ENCODE measurements around the gene ABCA8.
A peak's percentile ranks its signal among the peaks of the same experiment; 100 is the strongest.

ABCA8 gene

GRCh38 chr17:68868708-68869107 is 86.5 kb downstream of the ABCA8 start:
- no peak for DNase-seq

DNA sequence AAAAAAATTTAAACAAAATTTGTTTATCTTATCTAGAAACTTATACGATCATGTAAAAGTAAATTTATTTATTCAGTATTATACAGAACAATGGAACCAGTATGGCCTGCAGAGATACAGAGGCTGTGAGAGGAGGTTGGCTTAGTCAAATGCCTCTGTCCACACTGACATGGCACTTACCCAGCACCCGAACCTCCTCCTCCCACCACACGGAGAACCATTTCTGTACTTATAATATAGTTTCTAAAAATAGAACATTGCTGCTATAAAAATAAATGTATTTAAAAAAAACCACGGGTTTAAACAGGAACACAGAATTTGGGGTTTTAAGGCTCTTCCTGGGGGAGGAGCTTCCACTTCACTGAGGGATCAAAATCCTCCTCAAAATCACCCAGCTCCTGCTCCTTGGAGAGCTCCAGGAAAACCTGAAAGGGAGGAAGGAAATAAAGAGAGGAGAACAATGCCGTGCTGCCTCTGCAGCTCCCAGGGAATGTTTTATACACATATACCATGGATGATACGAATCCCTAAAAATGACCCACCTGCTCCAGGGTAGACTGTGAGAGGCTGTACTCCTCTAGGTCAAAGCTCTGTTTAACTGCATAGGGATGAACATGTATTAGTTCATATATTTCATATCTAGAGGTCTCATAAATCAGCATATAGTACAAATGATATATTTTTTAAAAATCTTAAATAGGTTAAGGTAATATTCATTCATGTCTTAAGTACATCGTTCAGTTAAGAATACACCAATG is 87.3 kb downstream of the ABCA8 start:
- DNase-seq: no peak

DNA sequence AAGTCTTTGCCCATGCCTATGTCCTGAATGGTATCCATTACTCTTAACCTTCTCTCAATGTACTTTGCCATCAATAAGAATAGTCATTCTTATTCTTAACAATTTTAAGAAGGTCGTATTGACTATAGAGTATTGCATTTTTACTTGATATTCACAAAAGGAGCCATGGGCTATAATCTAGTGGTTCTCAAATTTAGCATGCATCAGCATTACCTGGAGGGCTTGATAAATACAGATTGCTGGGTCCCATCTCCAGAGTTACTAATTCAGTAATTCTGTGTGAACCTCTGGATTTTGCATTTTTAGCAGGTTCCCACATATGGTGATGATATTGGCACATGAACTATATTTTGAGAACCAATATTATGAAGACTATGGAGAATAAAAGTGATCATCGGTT is 89.6 kb downstream of the ABCA8 start:
- no peak for DNase-seq

DNA sequence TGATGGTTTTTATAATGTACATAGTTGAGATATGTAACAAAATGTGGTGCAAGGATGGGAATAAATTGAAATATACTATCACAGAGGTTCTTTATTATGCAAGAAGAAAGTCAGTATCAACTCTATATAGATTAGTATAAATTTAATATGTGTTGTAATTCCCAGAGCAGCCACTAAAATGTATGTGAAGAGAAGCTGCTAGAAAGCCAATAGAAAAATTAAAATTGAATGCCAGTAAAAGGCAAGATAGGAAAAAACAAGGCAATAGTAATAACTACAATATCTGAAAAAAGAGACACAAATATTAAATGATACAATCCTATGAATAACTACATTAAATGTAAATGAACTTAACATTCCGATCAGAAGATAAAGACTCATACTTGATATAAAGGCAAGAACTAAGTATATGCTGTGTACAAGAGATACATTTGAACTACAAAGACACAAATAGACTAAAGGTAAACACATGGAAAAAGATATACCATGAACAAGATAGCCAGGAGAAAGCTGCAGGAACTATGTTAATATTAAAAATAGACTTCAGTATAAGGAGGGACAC is 92.0 kb downstream of the ABCA8 start:
- DNase-seq: no peak

GRCh38 chr17:68861602-68862001 is 93.6 kb downstream of the ABCA8 start:
- DNase-seq: peak; percentile 44

GRCh38 chr17:68860941-68861340 is 94.3 kb downstream of the ABCA8 start:
- DNase-seq: no peak

- DNase-seq: no peak
Observed at GRCh38 chr17:68854452-68854851, 100.7 kb downstream of the ABCA8 start.

DNA sequence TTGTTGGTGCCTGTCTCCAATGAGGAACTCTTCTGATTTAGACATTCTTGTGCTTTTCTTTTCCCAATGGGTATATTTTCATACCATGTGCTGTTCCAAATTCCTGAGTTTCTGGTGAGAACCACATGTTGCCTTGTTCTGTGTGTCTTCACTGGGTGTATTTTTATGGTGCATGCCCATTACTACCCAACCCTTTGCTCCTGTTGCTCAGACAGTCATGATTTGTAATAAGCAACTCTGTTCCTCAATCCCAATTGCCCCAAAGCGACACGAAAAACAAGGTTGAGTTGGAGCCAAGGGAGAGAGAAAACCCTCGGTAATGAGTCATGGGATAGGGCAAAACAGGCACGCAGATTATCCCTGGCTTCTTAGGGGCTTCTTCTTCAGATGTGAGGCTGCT is 101.8 kb downstream of the ABCA8 start:
- DNase-seq: no peak

DNA sequence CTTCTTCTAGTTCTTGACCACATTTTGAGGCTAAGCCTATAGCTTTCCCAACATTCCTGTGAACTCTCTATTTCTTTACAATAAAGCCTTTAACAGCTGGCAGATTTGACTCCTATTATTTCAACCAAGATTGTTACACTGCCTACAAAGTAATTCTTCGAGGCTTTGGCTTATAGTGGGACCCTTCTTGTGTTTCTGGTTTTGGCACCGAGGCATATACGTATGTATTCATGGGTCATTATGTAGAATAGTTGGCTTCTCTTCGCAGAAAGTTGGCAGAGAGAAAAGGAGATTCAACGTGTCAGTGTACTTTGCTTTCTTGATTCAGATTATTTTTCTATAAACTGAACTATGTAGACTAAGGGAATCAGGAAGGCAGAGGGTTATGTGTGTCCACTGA is 102.2 kb downstream of the ABCA8 start:
- no peak for DNase-seq

GRCh38 chr17:68851890-68852289 is 103.3 kb downstream of the ABCA8 start:
- no peak for DNase-seq

GRCh38 chr17:68850749-68851510 is 104.3 kb downstream of the ABCA8 start:
- DNase-seq: no peak

DNA sequence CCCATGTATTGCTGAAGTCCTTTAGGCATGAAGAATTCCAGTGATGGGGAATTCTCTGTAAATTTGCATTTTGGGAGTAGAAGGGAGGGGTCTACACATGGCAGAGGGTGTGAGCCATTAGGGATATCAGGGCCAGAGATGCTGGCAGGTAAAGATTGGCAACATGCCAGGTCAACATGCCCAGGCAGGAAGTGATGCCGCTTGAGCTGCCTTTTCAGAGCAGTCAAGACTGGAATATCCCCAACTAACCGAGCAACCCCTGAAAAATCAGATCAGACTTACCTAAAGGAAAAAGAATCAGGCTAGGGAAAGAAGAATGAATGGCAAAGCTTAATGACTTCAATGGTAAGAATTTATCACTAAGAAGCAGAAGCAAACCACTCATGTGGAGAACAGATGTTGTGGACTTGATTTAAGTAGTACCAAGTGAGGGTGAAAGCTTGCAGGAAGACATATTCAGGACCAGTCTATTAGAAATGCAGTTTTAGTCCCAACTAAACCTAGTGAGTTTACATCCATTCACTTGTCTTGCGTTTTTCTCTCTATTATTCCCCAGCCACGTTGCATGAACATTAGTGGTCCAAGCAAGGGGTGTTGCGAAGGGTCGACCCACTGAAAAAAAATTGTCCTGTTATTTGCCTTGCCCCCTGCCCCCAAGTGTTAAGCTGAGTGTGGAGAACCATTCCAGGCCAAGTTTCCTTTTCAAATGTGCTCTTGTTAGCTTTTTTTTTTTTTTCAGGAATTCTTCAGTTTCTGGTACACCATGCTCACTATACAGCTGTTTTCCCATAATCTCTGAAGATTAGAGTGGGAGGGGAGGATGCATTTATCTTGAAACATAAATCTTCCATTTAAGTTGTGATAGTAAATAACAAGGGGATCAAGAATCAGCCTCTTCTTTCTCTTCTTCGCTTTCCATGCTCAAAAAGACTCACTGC is 105.2 kb downstream of the ABCA8 start:
- peak; percentile 8 for DNase-seq

DNA sequence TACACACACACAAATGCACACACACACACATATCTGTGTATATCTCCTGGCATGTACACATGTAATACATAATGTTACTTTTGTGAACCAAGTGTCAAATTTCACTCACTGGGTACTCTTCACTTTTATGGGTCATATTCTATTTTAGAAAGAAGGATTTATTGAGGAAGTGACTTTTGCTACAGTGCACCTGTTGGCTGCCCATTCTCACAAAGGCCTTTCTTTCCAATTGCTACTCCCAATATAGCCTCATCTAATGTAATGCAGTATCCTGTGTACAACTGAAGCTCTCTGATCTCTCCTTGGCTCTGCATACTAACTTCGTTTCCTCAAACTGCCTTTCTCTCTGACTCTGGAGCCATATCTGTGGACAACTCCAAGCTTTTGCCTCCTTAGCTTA is 107.5 kb downstream of the ABCA8 start:
- no peak for DNase-seq

GRCh38 chr17:68843522-68843921 is 111.7 kb downstream of the ABCA8 start:
- no peak for DNase-seq

DNA sequence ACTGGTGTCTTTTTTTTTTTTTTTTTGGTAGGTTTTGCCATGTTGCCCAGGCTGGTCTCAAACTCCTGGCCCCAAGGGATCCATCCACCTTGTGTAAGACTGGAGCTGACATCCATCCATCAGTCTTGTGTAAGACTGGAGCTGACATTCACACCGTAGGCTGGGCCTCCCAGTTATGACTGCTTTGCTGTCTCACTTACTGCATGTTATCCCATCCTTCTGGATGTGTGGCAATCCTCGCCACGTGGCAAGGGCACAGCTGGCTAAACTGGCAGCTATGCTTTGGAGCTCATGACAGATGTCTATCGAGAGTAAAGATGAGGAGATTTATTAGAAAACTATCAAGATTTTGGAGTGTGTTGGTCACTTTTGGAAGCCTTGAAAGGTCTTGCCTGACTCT is 115.1 kb downstream of the ABCA8 start:
- no peak for DNase-seq

- DNase-seq: no peak
Observed at GRCh38 chr17:68835071-68835470, 120.1 kb downstream of the ABCA8 start.

- no peak for DNase-seq
Observed at GRCh38 chr17:68834328-68834836, 120.8 kb downstream of the ABCA8 start.

DNA sequence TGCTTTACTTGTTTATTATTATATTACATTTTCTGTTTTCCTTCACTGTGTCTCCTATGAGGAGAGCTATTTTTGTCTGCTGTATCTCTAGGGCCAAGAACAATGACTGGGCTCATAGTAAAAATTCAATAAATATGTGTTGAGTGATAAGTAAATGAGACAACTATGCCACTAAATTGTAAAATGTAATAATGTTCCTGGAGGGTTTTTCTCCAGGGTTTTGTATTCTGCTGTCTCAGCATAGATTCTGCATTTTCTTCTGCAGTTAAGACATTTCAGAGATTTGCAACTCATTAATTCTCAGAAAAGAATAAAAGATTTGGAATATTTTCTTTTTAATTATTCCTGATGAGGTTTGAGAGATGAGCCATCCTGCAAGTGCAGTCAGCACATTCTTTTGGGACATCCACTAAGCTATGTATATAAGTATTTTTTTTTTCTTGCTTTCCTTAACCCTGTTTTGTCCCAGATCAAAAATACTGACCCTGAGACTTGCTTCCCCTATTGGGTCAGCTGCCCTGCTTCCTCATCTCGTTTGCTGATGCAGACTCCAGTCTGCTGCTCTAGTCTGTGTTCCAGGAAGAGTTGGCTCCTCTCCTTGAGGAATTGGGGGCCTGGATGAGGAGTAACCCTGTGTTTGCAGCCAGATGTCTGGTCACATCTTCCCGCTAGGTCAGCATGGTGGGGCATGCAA is 122.9 kb downstream of the ABCA8 start:
- DNase-seq: no peak

DNA sequence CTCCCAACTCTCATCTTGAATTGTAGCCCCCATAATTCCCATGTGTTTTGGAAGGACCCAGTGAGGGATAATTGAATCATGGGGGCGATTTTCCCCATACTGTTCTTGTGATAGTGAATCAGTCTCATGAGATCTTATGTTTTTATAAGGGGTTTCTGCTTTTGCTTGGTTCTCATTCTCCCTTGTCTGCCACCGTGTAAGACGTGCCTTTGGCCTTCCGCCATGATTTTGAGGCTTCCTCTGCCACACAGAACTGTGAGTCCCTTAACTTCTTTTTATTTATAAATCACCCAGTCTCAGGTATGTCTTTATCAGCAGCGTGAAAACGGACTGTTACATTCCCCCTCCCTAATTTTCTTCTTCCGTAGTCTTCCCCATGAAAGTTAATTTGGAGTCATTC is 124.0 kb downstream of the ABCA8 start:
- DNase-seq: no peak

GRCh38 chr17:68830313-68830712 is 124.9 kb downstream of the ABCA8 start:
- DNase-seq: no peak

GRCh38 chr17:68829211-68829610 is 126.0 kb downstream of the ABCA8 start:
- no peak for DNase-seq

- no peak for DNase-seq
Observed at GRCh38 chr17:68824707-68825106, 130.5 kb downstream of the ABCA8 start.
